RWPE2 (cell line): ENCODE data around the gene KIAA1671.

ENCODE experiments used
- ATAC-seq: fragments of 200-7000 bp; cut with Tn5 transposase; 3 replicates; pipeline ENCODE4 v1.9.1; 2021; ENCODE audit warnings: low read depth
- DNase-seq: peaks from one replicate; pipeline ENCODE4 v3.0.0-alpha.2; 2020; ENCODE audit warnings: low spot score
- H3K27ac ChIP-seq: fragments of 450-650 bp; 2 replicates; pipeline ENCODE4 v1.5.1; 2017; ENCODE audit warnings: mild to moderate bottlenecking; ENCODE audit not compliant: poor library complexity, severe bottlenecking
- H3K27me3 ChIP-seq: fragments of 250-450 bp; sonication (Bioruptor Pico); 2 replicates; pipeline ENCODE4 v1.5.1; 2021; ENCODE audit warnings: mild to moderate bottlenecking, moderate library complexity; ENCODE audit not compliant: insufficient read depth, poor library complexity, severe bottlenecking
- H3K36me3 ChIP-seq: fragments of 250-450 bp; sonication (Bioruptor Pico); 2 replicates; pipeline ENCODE4 v1.5.1; 2020; ENCODE audit warnings: low read depth, mild to moderate bottlenecking, moderate library complexity
- H3K4me1 ChIP-seq: fragments of 250-450 bp; sonication (Bioruptor Pico); 2 replicates; pipeline ENCODE4 v1.5.1; 2021; ENCODE audit warnings: mild to moderate bottlenecking, moderate library complexity; ENCODE audit not compliant: insufficient read depth, poor library complexity, severe bottlenecking
- H3K4me3 ChIP-seq: fragments of 250-450 bp; sonication (Bioruptor Pico); 2 replicates; pipeline ENCODE4 v1.5.1; 2021; ENCODE audit warnings: mild to moderate bottlenecking, moderate library complexity; ENCODE audit not compliant: severe bottlenecking
- H3K9me3 ChIP-seq: fragments of 250-450 bp; sonication (Bioruptor Pico); 2 replicates; pipeline ENCODE4 v1.5.1; 2021; ENCODE audit warnings: mild to moderate bottlenecking, moderate library complexity; ENCODE audit not compliant: severe bottlenecking
- TF ChIP-seq, protein P1 (sequence below): fragments of 450-650 bp; IDR thresholded peaks from one replicate; pipeline ENCODE4 v1.5.1; 2017; ENCODE audit warnings: mild to moderate bottlenecking, moderate library complexity; ENCODE audit not compliant: poor library complexity, severe bottlenecking

The KIAA1671 gene

GRCh38 chr22:25208328-25208727, 255.8 kb downstream of the KIAA1671 start:
- no peak overlapping the region for H3K27ac ChIP-seq

DNA sequence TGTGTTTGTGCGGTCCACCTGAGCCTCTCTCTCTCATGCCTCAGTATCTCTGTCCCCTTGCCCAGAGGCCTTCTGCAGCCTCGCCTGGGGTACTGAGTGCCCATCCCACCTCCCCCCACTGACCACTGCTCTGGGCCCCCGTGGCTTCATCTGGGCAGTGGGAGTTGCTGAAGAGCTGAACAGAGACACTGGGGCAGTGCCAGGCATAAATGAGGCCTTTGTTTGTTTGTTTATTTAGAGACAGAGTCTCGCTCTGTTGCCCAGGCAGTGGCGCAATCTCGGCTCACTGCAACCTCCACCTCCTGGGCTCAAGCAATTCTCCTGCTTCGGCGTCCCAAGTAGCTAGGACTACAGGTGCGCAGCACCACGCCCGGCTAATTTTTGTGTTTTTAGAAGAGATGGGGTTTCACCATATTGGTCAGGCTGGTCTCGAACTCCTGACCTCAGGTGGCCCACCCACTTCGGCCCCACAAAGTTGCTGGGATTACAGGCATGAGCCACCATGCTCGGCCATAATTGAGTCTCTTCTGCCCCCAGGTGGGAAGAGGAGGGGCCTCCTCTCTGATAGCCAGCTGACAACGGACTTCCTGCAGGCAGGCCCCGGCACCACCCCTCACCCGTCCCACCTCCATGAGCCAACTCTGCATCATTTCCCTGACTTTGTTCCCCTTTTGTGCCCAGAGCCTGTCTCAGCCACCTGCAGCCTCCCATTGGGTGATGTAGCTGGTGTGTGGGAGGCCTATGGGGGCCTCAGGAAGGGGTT, 256.4 kb downstream of the KIAA1671 start:
- Histone ChIP-seq H3K4me1 (no peaks in the 10 kb centered on the region), H3K27me3 (no peaks in the 10 kb centered on the region), H3K9me3 (no peaks in the 10 kb centered on the region), H3K4me3 (no peak overlapping the region), H3K27ac (no peak overlapping the region), H3K36me3 (no peaks in the 10 kb centered on the region)
- no peak for DNase-seq
- TF ChIP-seq, protein P1, sequence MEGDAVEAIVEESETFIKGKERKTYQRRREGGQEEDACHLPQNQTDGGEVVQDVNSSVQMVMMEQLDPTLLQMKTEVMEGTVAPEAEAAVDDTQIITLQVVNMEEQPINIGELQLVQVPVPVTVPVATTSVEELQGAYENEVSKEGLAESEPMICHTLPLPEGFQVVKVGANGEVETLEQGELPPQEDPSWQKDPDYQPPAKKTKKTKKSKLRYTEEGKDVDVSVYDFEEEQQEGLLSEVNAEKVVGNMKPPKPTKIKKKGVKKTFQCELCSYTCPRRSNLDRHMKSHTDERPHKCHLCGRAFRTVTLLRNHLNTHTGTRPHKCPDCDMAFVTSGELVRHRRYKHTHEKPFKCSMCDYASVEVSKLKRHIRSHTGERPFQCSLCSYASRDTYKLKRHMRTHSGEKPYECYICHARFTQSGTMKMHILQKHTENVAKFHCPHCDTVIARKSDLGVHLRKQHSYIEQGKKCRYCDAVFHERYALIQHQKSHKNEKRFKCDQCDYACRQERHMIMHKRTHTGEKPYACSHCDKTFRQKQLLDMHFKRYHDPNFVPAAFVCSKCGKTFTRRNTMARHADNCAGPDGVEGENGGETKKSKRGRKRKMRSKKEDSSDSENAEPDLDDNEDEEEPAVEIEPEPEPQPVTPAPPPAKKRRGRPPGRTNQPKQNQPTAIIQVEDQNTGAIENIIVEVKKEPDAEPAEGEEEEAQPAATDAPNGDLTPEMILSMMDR: no peak
- ATAC-seq: no peak

More at GRCh38 chr22:25208328-25208727, 255.8 kb downstream of the KIAA1671 start:
- Histone ChIP-seq H3K9me3 (no peaks in the 10 kb centered on the region), H3K36me3 (no peaks in the 10 kb centered on the region), H3K27me3 (no peaks in the 10 kb centered on the region), H3K4me1 (no peaks in the 10 kb centered on the region), H3K4me3 (no peak overlapping the region)
- DNase-seq (no peak), ATAC-seq (no peak)
- TF ChIP-seq, protein P1: no peak

GRCh38 chr22:25210793-25211192, 258.3 kb downstream of the KIAA1671 start:
- ATAC-seq (no peak), DNase-seq (no peak)
- Histone ChIP-seq H3K27me3 (no peaks in the 10 kb centered on the region), H3K36me3 (no peaks in the 10 kb centered on the region), H3K27ac (no peak overlapping the region), H3K9me3 (no peaks in the 10 kb centered on the region), H3K4me1 (no peaks in the 10 kb centered on the region), H3K4me3 (no peak overlapping the region)
- TF ChIP-seq, protein P1: no peak

- Histone ChIP-seq H3K27me3 (no peaks in the 10 kb centered on the region), H3K4me1 (no peaks in the 10 kb centered on the region), H3K9me3 (no peaks in the 10 kb centered on the region), H3K4me3 (no peak overlapping the region), H3K27ac (no peak overlapping the region), H3K36me3 (no peaks in the 10 kb centered on the region)
- TF ChIP-seq, protein P1: no peak
- DNase-seq: no peak
- no peak for ATAC-seq
Observed at GRCh38 chr22:25212337-25212736, 259.8 kb downstream of the KIAA1671 start.

DNA sequence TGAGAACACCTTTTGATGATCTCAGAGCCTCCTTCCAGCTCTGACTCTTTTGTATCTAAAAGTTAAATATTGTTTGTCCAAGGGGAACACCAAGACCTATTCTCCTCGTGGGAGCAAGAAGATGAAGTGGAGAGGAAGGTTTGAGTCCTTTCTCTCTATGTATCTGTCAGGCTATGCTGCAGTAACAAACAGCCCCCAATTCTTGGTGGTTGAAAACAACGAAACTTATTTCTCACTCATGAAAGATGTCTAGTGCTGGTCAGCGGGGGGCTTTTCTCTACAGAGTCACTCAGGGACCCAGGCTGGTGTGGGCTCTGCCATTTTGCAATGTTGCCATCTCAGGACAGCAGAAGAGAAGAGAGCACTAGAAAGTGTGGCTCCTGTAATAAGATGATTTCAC, 260.7 kb downstream of the KIAA1671 start:
- TF ChIP-seq, protein P1: no peak
- H3K4me1 ChIP-seq: no peaks in the 10 kb centered on the region
- ATAC-seq (no peak), DNase-seq (no peak)
- no peak overlapping the region for H3K27ac ChIP-seq
- no peak overlapping the region for H3K4me3 ChIP-seq
- no peaks in the 10 kb centered on the region for H3K9me3 ChIP-seq
- no peaks in the 10 kb centered on the region for H3K27me3 ChIP-seq
- no peaks in the 10 kb centered on the region for H3K36me3 ChIP-seq
